Heart left ventricle (tissue), 16 donors: ENCODE results near the gene MSRB2. TPM values are rescaled to one million over a fixed set of nuclear protein-coding genes. Genes with fewer than 3 reads are reported as not detected.

Experiments used
- ATAC-seq, 4 donors: fragments of 200-7000 bp; cut with Tn5 transposase; one replicate each; pipeline ENCODE4 v1.9.1; 2020 to 2022; ENCODE audit warnings: moderate library complexity in 4 of 4, mild to moderate bottlenecking in 3 of 4, moderate number of reproducible peaks in 1 of 4
- DNase-seq, 5 donors: peaks; one replicate each; pipeline ENCODE4 v3.0.0-alpha.2; 2020
- H3K27ac ChIP-seq, 12 donors: fragments of 200-600 bp; sonication (generic) in 4 of 12; one replicate each; pipeline versions ENCODE4 v1.5.0 to v1.8.0; 2016 to 2022; ENCODE audit warnings: mild to moderate bottlenecking in 2 of 12
- H3K27me3 ChIP-seq, 9 donors: fragments of 200-600 bp; sonication (generic) in 2 of 9; one replicate each; pipeline versions ENCODE4 v1.5.1 to v1.8.0; 2016 to 2022; ENCODE audit warnings: mild to moderate bottlenecking in 3 of 9
- H3K36me3 ChIP-seq, 9 donors: fragments of 200-600 bp; sonication (generic) in 2 of 9; one replicate each; pipeline versions ENCODE4 v1.5.0 to v1.8.0; 2018 to 2022; ENCODE audit warnings: mild to moderate bottlenecking in 2 of 9
- H3K4me1 ChIP-seq, 12 donors: fragments of 200-600 bp; sonication (generic) in 4 of 12; one replicate each; pipeline versions ENCODE4 v1.5.0 to v1.8.0; 2016 to 2022; ENCODE audit warnings: mild to moderate bottlenecking in 3 of 12
- H3K4me3 ChIP-seq, 12 donors: fragments of 200-600 bp; sonication (generic) in 4 of 12; one replicate each; pipeline versions ENCODE4 v1.5.0 to v1.8.0; 2017 to 2022; ENCODE audit warnings: mild to moderate bottlenecking in 9 of 12, moderate library complexity in 4 of 12
- H3K9me3 ChIP-seq, 12 donors: fragments of 200-600 bp; sonication (generic) in 4 of 12; one replicate each; pipeline versions ENCODE4 v1.5.0 to v1.8.0; 2016 to 2022; ENCODE audit warnings: mild to moderate bottlenecking in 1 of 12
- CTCF ChIP-seq, 12 donors: fragments of 200-600 bp; sonication (generic) in 4 of 12; IDR thresholded peaks; one replicate each; pipeline versions ENCODE4 v1.5.0 to v1.8.0; 2018 to 2022; ENCODE audit warnings: antibody characterized with exemption in 12 of 12, mild to moderate bottlenecking in 5 of 12
- POLR2A ChIP-seq, 2 donors: fragments of 450-650 bp; IDR thresholded peaks; one replicate each; pipeline ENCODE4 v1.6.1; 2017; ENCODE audit warnings: antibody characterized with exemption in 2 of 2, mild to moderate bottlenecking in 2 of 2, moderate library complexity in 2 of 2
- WGBS, 4 donors: extraction: QIAGEN DNeasy Blood & Tissue Kit in 2 of 4; methylation state at CpG; one replicate each; pipeline versions ENCODE4 v1.1.5 to v1.1.7; 2013 to 2018; 5-methylcytosine and 5-hydroxymethylcytosine counted together
- intact Hi-C, 10 donors: fragments of 100-400 bp; cut with DNase I; formaldehyde crosslinking; loops; one replicate each; pipeline versions ENCODE4 v1.11.1 to v1.14.2; 2022
- polyA plus RNA-seq, 2 donors: library from polyadenylated mRNA; stranded (reverse); fragments of 200-250 nt; gene quantifications; one replicate each; pipeline ENCODE4 v1.2.3, GENCODE V29; 2013
- total RNA-seq, 9 donors: library from RNA; depleted of rRNA in 2 of 9; stranded (reverse); fragments of >200 nt in 2 of 9; fragmentation: NEBNext Ultra II Directional in 3 of 9; extraction: Animal tissue kit (Norgen Biotek cat#: 25700) in 3 of 9; gene quantifications; one replicate each; pipeline versions ENCODE4 v1.1.0 to v1.2.4, GENCODE V29; 2016 to 2023
- donor health status: ischemic (EF 13 %, LVEDD 7.1; RV severe dilation, severe dysfunction).
- donor health status: healthy with polysubstance abuse.
- donor health status: DM: no; HTN: yes; CAD: no.
- donor health status: DM: no; HTN: no; CAD: no.
- donor health status: ischemic (EF 25% LVEDD 6.9; RV normal size, moderate dysfunction).
- donor health status: ischemic (EF 25% LVEDD 5.7; RV mildly dilated, moderate dysfunction).
- donor health status: healthy.
- donor health status: DM: yes; HTN: yes; CAD: no.
- donor health status: ischemic (EF 35%, LVEDD 5.7; RV mildly dilated, moderate dysfunction).
- donor health status: nonischemic (EF 11% LVEDD 7.7; RV severe dilation, severe dysfunction).
- donor health status: DM: yes; HTN: yes; CAD: no.
- donor health status: PGD.
- donor health status: ischemic (EF 29% LVEDD 5.4; RV normal size, mild dysfunction).
- donor health status: nonischemic (EF 23%, LVEDD 6.1; RV moderate dilation, normal function).

MSRB2 gene
- total and polyA plus RNA-seq, 11 donors: 35.1 to 200 (median 139) TPM

GRCh38 chr10:23055424-23056185 is 39.8 kb upstream of the MSRB2 start:
- Histone ChIP-seq H3K4me1 (peaks cover 0 to 11% (median 0%) of the 10 kb centered on the region in 12 donors), H3K27ac (no peak overlapping the region), H3K4me3 (no peak overlapping the region), H3K27me3 (no peaks in the 10 kb centered on the region), H3K9me3 (peaks cover 0 to 14% (median 6%) of the 10 kb centered on the region in 12 donors), H3K36me3 (no peaks in the 10 kb centered on the region)
- DNase-seq: no peak
- no peak for TF ChIP-seq CTCF (IDR thresholded peaks at IDR 0.05)
- no peak for TF ChIP-seq POLR2A (IDR thresholded peaks at IDR 0.05)
- no peak for ATAC-seq
- intact Hi-C loops: no loop called here
- WGBS, 4 donors: 53 to 62% (median 56%) methylated on average over 7 of the region's 7 CpGs

- 76 to 81% (median 79%) methylated on average over 3 of the region's 3 CpGs for WGBS, 4 donors
- peaks cover 0 to 11% (median 0%) of the 10 kb centered on the region in 12 donors for H3K4me1 ChIP-seq
- ATAC-seq: no peak
These were observed 39.2 kb upstream of the MSRB2 start for GRCh38 chr10:23056186-23056579.

GRCh38 chr10:23058366-23058765 is 37.0 kb upstream of the MSRB2 start:
- intact Hi-C loops: no loop called here
- no peak for DNase-seq
- no peak overlapping the region for H3K27ac ChIP-seq
- peaks cover 0 to 14% (median 6%) of the 10 kb centered on the region in 12 donors for H3K9me3 ChIP-seq
- H3K27me3 ChIP-seq: no peaks in the 10 kb centered on the region
- no peak for ATAC-seq
- TF ChIP-seq CTCF (IDR thresholded peaks at IDR 0.05) (no peak), POLR2A (IDR thresholded peaks at IDR 0.05) (no peak)
- H3K4me1 ChIP-seq: peaks cover 0 to 2% (median 0%) of the 10 kb centered on the region in 12 donors
- H3K4me3 ChIP-seq: no peak overlapping the region
- WGBS, 4 donors: 53 to 76% (median 67%) methylated on average over 3 of the region's 3 CpGs
- no peaks in the 10 kb centered on the region for H3K36me3 ChIP-seq

More at GRCh38 chr10:23056186-23056579, 39.2 kb upstream of the MSRB2 start:
- H3K4me3 ChIP-seq: no peak overlapping the region
- H3K27ac ChIP-seq: no peak overlapping the region
- H3K9me3 ChIP-seq: peaks cover 0 to 14% (median 6%) of the 10 kb centered on the region in 12 donors
- H3K36me3 ChIP-seq: no peaks in the 10 kb centered on the region
- no peaks in the 10 kb centered on the region for H3K27me3 ChIP-seq
- intact Hi-C loops: no loop called here
- TF ChIP-seq CTCF (IDR thresholded peaks at IDR 0.05) (no peak), POLR2A (IDR thresholded peaks at IDR 0.05) (no peak)
- no peak for DNase-seq

GRCh38 chr10:23060918-23061317 is 34.5 kb upstream of the MSRB2 start:
- no peaks in the 10 kb centered on the region for H3K36me3 ChIP-seq
- no peaks in the 10 kb centered on the region for H3K27me3 ChIP-seq
- H3K27ac ChIP-seq: no peak overlapping the region
- 14 to 59% (median 46%) methylated on average over 1 to 2 of the region's 2 CpGs for WGBS, 4 donors
- H3K4me1 ChIP-seq: peaks cover 0 to 14% (median 8%) of the 10 kb centered on the region in 12 donors
- DNase-seq (no peak), ATAC-seq (no peak)
- TF ChIP-seq POLR2A (IDR thresholded peaks at IDR 0.05) (no peak), CTCF (IDR thresholded peaks at IDR 0.05) (no peak)
- no peak overlapping the region for H3K4me3 ChIP-seq
- peaks cover 0 to 14% (median 6%) of the 10 kb centered on the region in 12 donors for H3K9me3 ChIP-seq
- intact Hi-C loops: loop anchor here in 3 of 10 donors (10.0 kb wide), 3 partner anchors 736 to 1066 kb away; partner anchors contain the start of gene BMI1 (in 1 of the 3)
